ENCODE results near the gene RBM15B. TPM values are rescaled to one million over a fixed set of nuclear protein-coding genes. Genes with fewer than 3 reads are reported as not detected.

Gene RBM15B
- total RNA-seq, 1 donor from 2014 or later = 26.1 TPM

DNA sequence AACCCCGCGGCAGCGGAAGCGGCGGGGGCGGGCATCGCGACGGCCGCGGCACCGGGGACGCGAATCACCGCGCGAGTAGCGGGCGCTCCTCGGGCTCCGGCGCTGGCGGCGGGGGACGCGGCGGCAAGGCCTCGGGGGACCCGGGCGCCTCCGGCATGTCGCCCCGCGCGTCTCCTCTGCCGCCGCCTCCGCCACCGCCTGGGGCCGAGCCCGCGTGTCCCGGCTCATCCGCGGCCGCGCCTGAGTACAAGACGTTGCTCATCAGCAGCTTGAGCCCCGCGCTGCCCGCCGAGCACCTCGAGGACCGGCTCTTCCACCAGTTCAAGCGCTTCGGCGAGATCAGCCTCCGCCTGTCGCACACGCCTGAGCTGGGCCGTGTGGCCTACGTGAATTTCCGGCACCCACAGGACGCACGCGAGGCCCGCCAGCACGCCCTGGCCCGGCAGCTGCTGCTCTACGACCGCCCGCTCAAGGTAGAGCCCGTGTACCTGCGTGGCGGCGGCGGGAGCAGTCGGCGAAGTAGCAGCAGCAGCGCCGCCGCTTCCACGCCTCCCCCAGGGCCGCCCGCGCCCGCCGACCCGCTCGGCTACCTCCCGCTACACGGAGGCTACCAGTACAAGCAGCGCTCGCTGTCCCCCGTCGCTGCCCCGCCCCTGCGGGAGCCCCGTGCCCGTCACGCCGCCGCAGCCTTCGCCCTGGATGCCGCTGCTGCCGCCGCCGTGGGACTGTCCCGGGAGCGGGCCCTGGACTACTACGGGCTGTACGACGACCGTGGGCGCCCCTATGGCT lies 675 bp downstream of the RBM15B start:
- DNase-seq (ENCODE audit: low read depth) = peak; percentile 38

DNA sequence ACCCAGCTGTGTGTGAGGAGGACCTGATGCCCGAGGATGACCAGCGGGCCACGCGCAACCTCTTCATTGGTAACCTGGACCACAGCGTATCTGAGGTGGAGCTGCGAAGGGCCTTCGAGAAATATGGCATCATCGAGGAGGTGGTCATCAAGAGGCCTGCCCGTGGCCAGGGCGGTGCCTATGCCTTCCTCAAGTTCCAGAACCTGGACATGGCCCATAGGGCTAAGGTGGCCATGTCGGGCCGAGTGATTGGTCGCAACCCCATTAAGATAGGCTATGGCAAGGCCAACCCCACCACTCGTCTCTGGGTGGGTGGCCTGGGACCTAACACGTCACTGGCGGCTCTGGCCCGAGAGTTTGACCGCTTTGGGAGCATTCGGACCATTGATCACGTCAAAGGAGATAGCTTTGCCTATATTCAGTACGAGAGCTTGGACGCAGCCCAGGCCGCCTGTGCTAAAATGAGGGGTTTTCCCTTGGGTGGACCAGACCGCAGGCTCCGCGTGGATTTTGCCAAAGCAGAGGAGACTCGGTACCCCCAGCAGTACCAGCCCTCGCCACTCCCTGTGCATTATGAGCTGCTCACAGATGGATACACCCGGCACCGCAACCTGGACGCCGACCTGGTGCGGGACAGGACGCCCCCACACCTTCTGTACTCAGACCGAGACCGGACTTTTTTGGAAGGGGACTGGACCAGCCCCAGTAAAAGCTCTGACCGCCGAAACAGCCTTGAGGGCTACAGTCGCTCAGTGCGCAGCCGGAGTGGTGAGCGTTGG lies 1.5 kb downstream of the RBM15B start:
- DNase-seq (ENCODE audit: low read depth) = no peak

DNA sequence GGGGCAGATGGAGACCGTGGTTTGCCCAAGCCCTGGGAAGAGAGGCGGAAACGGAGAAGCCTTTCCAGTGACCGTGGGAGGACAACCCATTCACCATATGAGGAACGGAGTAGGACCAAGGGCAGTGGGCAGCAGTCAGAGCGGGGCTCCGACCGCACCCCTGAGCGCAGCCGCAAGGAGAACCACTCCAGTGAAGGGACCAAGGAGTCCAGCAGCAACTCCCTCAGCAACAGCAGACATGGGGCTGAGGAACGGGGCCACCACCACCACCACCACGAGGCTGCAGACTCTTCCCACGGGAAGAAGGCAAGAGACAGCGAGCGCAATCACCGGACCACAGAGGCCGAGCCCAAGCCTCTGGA lies 2.0 kb downstream of the RBM15B start:
- no peak for DNase-seq (ENCODE audit: low read depth)

DNA sequence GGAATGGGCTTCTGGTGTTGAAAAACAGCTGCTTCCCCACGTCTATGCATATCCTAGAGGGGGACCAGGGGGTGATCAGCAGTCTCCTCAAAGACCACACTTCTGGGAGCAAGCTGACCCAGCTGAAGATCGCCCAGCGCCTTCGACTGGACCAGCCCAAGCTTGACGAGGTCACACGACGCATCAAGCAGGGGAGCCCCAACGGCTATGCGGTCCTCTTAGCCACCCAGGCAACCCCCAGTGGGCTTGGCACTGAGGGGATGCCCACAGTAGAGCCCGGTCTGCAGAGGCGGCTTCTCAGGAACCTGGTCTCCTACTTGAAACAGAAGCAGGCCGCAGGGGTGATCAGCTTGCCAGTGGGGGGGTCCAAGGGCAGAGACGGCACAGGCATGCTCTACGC lies 2.5 kb downstream of the RBM15B start:
- DNase-seq (ENCODE audit: low read depth) = no peak

DNA sequence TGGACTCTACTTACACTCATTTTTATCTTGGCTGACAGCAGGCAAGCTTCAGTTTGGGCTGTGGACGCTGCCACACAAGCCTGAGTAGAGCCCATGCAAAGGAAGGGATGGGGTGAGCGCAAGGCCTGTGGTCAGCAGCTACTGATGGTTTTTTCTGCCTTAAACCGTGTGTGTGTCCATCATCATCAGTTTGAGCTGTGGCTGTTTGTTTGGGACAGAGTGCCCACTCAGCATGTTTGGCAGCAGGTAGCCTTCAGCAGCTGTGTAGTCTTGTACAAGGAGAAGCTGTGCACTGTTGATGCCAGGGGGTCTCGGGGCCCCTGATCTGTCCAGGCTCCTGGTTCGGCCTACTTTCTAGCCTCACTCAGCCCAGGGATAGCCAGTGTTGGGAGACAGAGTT lies 3.5 kb downstream of the RBM15B start:
- no peak for DNase-seq (ENCODE audit: low read depth)

DNA sequence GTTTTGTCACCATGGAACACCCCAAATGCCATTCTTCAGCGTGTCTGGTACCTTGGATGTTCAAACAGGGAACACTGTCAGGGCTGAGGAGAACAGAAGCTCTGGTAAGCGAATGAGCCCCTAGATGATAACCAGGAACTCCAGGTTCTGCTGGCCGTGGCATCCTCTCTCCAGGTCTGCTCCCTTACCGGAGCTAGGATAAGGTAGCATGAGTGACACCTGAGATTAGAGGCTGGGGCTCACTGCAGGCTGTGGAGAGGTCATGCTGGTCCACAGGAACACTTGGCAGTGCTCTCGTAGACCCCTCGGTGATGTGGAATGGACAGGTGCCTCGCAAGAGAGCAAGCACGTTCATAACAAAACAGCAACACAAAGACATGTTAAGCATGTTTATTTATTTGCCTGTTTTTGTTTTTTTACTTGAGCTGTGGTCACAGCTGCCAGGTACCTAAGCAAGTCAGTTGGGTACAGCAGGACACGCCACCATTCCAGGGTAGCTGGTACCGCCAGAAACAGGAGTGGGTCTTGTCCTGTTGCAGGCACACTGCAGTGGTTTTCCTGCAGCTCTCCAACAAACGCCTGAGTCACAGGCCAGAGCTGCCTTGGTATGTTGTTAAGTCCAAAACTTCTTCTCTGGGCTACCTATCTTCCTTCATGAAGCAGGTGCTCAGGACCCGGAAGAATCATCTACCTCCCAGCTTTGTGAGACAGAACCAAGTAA lies 4.6 kb downstream of the RBM15B start:
- DNase-seq (ENCODE audit: low read depth) = no peak

DNA sequence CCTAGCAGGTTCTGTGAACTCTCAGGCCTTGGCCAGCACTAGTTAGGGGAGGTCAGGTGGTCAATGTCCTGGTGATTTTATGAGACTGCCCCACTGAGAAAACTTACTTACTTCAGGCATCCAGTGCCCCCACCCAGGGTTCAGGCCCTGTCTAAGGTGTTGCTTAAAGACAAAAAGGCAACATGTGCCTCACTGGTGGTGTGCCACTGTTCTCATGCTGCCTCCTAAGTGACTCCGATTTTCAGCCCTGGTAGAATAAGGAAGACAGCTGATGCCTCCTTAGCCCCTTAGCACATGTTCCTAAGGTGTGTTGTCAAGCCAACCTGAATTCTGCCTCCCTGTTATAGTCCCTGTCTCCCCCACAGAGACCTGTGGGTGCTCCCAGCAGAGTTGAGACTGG lies 5.3 kb downstream of the RBM15B start:
- DNase-seq (ENCODE audit: low read depth) = no peak

DNA sequence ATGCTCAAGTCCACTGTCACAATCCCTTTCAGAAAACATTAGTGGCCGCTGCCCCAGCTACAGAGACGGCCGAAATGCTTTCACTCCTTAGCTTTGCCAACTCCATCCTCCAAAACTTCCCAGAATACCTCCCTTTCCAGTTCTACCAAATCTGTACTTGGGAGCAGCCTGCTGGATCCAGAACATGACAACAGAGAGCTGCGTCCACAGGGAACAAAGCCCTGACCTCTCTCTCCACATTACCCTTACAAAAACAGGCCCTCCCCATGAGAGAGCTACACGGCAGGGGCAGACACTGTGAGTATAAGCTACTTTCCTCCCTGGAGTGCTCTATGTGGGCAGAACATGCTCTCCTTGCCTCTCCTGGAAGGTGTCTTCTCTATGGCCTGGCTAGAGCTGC lies 6.3 kb downstream of the RBM15B start:
- DNase-seq (ENCODE audit: low read depth) = no peak

DNA sequence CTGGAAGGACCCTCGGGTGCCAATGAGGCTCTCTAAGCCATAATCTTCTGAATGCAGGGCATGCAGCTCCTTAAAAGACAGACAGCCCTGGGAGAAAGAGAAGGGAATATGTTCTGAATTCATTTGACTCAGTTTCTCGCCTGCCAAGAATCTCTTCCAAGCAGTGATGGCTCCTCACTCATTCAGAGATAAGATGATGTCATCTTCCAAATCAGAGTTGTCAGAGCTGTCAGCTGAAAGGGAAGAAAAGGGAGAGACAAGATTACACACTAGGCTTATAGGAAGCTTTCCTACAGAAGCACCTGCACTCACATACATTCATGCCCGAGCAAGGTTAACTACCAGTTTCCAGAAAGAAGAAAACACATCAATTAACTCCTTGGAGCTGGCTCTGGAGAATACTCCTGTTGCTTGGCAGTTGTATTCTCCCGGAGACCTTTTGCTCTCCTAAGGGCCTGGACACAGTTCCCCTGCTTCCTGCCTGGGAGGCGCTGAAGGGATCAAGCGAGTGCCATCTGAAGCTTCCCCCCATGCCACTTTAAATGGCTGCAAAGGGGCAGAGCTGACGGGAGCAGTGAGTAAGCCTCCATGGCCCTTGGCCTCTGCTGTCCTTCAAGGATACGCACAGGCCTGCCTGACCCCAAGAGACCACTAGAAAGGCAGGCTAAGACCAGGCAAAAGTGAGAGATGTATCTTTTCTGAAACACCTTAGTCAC lies 7.7 kb downstream of the RBM15B start:
- DNase-seq (ENCODE audit: low read depth) = no peak

DNA sequence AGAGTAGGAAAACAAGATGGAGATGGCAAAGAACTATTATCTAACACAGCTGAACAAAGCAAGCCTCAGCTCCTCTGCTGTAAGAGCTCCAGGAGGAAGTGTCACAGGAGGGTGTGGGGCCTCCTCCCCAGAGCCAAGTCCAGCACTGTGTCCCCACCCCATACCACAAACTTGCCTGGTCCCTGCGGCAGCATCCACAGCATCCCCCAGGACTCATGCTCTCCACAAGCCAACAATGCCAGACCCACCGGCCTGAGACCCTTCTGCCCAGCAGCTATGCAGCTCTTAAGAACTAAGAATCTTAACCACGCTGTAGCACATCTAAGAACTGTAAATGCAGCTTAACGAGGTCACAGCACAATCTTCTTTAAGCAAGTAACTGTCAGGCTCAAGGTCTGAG lies 9.1 kb downstream of the RBM15B start:
- DNase-seq (ENCODE audit: low read depth) = no peak

DNA sequence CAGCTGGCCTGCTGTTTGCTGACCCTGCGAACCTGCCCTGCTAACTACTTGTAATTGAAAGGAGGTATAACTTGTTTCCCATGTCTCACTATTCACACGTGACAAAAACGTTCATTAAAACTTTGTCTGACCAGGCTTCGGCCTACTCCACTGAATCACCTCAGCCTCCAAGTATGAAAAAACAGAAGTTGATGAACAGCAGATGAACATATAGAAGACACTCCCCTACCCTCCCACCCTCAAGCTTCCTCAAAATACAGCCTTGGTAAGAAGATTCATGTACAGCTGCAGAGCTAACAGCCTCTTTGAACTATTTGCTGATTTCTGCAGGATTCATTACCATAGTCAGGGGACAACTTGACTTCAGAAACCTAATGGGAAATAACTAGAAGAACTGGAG lies 10.7 kb downstream of the RBM15B start:
- no peak for DNase-seq (ENCODE audit: low read depth)

DNA sequence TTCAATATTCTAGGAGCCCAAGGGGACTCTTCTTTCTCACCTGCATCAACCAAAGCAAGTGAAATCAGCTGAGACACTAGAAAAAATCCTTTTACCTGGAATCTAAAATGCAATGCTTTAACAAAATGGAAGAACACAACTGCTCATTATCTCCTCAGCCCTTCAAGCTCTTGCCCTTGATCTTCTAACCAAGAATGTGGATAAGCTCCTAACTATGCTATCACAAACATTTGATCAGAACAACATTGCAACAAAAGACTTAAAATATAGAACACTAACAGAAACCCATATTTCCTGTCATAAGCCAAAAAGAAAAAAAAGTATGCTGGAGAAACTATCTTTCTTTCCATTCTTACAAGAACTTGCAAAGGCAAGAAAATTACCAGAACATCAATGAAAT lies 12.6 kb downstream of the RBM15B start:
- no peak for DNase-seq (ENCODE audit: low read depth)

DNA sequence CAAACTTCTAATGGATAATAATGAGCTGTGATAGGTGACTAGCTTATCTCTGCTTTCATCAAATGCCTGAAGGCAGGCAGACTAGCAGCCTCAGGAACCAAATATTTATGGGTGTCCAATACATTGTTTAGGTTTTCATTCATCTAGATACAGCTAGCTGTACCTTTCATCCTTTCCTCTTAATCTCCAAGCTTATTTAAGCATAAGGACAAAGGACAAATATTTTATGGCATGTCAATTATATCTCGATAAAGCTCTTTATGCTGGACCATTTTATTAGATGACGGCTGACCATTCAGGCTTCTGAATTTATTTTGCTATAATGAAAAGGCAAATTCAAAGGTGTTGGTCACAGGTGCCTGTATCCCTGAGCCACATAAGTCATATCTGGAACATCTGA lies 16.9 kb downstream of the RBM15B start:
- DNase-seq (ENCODE audit: low read depth) = no peak

DNA sequence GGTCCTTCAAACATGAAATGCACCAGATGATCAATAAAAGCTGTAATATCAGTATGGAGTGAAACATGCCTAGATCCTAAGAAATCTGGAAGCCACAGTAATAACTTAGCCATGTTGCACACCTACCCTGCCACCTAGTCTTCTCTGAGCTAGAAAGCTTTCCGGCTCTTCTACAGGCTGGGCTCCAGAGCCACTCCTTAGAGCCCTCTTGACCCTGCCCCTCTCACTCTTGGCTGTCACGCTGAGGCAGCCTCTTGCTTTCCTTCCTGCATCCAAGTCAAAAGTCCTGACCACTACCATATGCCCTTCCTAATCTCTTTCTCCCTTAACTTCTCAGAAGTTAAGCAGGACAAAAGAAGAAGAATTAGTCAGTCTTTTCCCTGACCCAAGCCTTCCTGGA lies 17.7 kb downstream of the RBM15B start:
- DNase-seq (ENCODE audit: low read depth) = no peak

DNA sequence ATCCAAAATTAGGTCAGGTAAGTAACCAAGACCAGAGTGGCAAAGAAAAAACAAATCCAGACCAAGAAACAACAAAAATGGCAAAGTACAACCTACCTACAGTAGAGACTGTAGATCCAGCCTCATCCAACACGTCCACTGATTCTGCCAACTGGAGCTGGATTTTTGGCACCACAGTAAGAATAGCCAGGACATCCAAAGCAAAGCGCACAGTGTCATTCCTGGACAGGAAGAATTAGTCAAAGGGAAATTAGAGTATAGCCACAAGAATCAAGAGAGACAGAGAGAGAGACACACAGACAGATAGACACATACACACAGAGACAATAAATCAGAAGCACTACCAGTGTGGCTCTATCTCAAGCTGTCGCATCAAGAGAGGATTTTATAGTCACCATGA lies 31.1 kb downstream of the RBM15B start:
- DNase-seq (ENCODE audit: low read depth) = no peak

DNA sequence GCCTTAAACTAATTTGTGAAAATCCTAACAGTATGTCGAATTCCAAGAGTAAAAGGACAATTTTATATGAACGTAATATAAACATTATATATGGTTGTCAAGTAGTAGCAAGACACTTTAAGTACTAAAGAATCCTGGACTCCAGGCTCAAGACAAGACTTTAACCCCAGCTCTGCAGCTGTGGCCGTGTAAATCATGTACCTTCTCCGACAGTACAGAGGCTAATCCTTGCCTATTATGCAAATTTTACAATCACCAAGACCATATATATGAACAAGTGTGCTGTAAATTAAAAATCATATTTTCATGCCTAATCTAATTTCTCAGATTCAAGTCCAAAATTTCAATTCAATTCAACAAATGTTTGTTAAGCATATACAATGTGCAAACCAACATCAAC lies 35.8 kb downstream of the RBM15B start:
- no peak for DNase-seq (ENCODE audit: low read depth)

DNA sequence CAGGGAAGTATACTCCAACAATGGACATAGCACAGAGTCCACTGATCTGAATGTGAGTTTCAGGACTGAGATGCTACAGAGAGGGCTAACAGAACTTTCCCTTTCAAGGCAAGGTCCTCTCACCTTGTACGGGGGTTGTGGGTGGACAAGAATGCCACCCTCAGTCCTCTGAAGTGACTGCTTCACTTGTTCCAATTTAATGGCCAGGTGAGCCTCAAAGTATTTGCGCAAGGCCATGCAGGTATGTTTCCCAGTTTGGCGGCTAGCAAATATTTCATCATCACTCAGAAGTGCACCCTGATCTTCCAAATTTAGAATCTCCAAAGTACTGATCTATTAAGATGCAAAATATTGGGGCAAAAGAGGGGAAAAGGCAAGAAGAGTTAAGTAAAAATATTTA lies 38.1 kb downstream of the RBM15B start:
- no peak for DNase-seq (ENCODE audit: low read depth)

DNA sequence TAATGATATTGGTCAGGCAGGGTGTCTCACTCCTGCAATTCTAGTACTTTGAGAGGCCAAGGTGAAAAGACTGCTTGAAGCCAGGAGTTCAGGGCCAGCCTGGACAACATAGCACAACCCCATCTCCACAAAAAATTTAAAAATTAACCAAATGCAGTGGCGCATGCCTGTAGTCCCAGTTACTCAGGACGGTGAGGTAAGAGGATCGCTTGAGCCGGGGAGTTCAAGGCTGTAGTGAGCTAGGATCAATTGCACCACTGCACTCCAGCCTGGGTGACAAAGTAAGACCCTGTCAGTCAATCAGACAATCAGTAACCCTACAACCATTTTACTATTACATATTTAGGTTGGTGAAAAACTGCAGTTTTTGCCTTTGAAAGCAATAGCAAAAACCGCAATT lies 43.0 kb downstream of the RBM15B start:
- no peak for DNase-seq (ENCODE audit: low read depth)

DNA sequence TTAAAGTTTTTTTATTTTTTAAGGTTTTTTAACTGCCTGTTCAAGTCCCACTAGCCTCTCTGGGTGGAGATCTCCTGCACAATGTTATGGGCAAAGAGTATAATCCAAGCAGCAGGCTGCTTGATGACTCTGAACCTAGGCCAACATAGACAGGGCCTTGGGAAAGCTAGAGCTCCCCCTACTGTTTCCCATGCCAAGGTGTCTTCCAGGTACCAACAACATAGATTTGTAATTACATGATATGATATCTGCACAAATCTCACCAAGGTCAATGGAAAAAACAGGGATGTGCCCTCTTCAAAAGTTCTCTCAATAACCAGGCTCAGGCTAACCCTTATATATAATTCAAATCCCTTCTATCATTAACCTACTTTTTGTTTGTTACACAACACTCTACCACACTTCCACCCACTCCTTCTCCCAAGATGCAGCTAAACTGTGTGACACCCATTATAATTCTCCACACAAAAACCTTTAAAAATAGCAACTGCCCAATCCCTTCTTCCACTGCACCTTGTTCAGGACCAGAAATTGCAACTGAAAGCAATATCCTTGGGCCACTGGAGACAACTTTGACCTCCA lies 43.8 kb downstream of the RBM15B start:
- DNase-seq (ENCODE audit: low read depth) = peak; percentile 34

DNA sequence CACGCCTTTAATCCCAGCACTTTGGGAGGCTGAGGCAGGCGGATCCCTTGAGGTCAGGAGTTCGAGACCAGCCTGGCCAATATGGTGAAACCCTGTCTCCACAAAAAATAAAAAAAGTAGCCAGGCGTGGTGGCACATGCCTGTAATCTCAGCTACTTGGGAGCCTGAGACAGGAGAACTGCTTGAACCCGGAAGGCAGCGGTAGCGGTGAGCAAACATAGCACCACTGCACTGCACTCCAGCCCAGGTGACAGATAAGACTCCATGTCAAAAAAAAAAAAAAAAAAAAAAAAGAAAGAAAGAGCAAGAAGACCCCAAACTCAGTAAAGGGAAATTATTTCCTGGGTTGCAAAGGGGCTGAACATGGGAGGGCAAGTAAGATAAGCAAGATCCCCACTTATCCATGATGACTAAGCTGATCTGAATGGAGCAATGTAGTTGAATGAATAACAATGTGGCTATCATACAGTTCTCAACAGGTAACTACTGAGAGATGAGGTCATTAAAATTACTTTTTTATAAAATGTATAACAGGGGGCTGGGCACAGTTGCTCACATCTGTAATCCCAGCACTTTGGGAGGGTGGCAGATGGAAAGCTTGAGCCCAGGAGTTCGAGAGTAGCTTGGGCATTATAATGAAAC lies 46.0 kb downstream of the RBM15B start:
- DNase-seq (ENCODE audit: low read depth) = no peak
